ENCODE measurements around the gene CALU. TPM values are rescaled to one million over a fixed set of nuclear protein-coding genes. Genes with fewer than 3 reads are reported as not detected.

The CALU gene
- total RNA-seq, 2 experiments from 2014 or later, result 28.4 to 29.9 TPM

DNA sequence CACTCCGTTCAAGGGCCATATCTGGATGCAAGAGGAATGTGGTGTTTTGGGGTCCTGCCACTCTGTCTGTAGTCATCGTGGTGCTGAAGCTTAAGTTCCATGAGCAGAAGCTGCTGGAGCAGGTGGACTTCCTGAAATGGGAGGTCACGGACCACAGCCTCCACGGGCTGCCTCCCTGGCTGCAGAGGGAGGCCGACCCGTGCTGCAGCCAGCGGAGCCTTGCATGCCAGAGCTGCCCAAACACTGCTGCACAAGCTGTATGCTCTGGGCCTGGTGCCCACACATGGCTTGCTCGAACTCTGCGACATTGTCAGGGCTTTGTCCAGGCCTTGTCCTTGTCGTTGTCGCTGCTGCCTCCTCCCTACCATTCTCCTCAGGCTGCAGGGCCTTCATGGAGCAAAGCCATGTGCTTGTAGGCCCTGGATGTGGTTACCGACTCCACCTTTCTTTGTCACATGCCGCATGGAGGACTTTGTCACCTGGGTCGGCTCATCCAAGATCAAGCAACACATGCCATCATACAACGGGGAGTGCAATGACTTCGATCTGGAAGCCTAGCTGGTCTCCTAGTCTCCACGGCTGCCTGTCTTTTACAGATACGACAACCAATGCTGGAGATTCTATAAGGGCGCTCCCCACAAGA lies 45.7 kb upstream of the CALU start:
- H3K27me3 Mint-ChIP-seq, result peaks cover 48% of the 10 kb centered on the region
- H3K27ac Mint-ChIP-seq, result no peak overlapping the region
- CTCF ChIA-PET, result no interaction called here

GRCh38 chr7:128694738-128695137 lies 44.4 kb upstream of the CALU start:
- H3K4me3 ChIP-seq (ENCODE audit: low read length), result no peak overlapping the region
- H3K4me1 ChIP-seq (ENCODE audit: insufficient read depth, low read length), result peaks cover 7% of the 10 kb centered on the region
- DNase-seq (no peak), ATAC-seq (ENCODE audit: poor library complexity) (no peak)
- Mint-ChIP-seq H3K27me3 (peaks cover 60% of the 10 kb centered on the region), H3K4me1 (ENCODE audit: low read depth) (peaks cover 6% of the 10 kb centered on the region), H3K36me3 (ENCODE audit: low read depth) (no peaks in the 10 kb centered on the region), H3K4me3 (no peak overlapping the region), H3K27ac (no peak overlapping the region), H3K9me3 (no peaks in the 10 kb centered on the region)
- no peak for TF ChIP-seq CTCF (IDR thresholded peaks at IDR 0.05)
- H3K27me3 ChIP-seq (ENCODE audit: control insufficient read depth in 1 of 2, insufficient read depth in 2 of 2, low read length in 2 of 2), result peaks cover 40 to 41% of the 10 kb centered on the region in 2 experiments
- H3K36me3 ChIP-seq (ENCODE audit: insufficient read depth, low read length), result no peaks in the 10 kb centered on the region
- H3K27ac ChIP-seq (ENCODE audit: low read depth in 1 of 2, low read length in 2 of 2), result no peak overlapping the region
- H3K9me3 ChIP-seq (ENCODE audit: control insufficient read depth in 1 of 2, insufficient read depth in 1 of 2, low read length in 2 of 2), result peaks cover 0 to 10% of the 10 kb centered on the region in 2 experiments
- intact Hi-C loops (cut with DNase I, micrococcal nuclease), result no loop called here
- POLR2A ChIA-PET, result no interaction called here
- CTCF ChIA-PET, result no interaction called here

More for the DNA sequence above, 45.7 kb upstream of the CALU start:
- Histone ChIP-seq H3K27ac (ENCODE audit: low read depth in 1 of 2, low read length in 2 of 2) (no peak overlapping the region), H3K4me1 (ENCODE audit: insufficient read depth, low read length) (peaks cover 7% of the 10 kb centered on the region), H3K9me3 (ENCODE audit: control insufficient read depth in 1 of 2, insufficient read depth in 1 of 2, low read length in 2 of 2) (peaks cover 0 to 7% of the 10 kb centered on the region in 2 experiments), H3K4me3 (ENCODE audit: low read length) (no peak overlapping the region), H3K27me3 (ENCODE audit: control insufficient read depth in 1 of 2, insufficient read depth in 2 of 2, low read length in 2 of 2) (peaks cover 30 to 32% of the 10 kb centered on the region in 2 experiments), H3K36me3 (ENCODE audit: insufficient read depth, low read length) (no peaks in the 10 kb centered on the region)
- Mint-ChIP-seq H3K9me3 (no peaks in the 10 kb centered on the region), H3K36me3 (ENCODE audit: low read depth) (no peaks in the 10 kb centered on the region), H3K4me1 (ENCODE audit: low read depth) (peaks cover 6% of the 10 kb centered on the region), H3K4me3 (no peak overlapping the region)
- POLR2A ChIA-PET, result no interaction called here
- intact Hi-C loops (cut with DNase I, micrococcal nuclease), result no loop called here
- TF ChIP-seq CTCF (IDR thresholded peaks at IDR 0.05), result no peak
- no peak for ATAC-seq (ENCODE audit: poor library complexity)
- DNase-seq, result no peak

GRCh38 chr7:128697302-128697905 lies 41.8 kb upstream of the CALU start:
- CTCF ChIA-PET, result no interaction called here
- no peak for TF ChIP-seq CTCF (IDR thresholded peaks at IDR 0.05)
- Mint-ChIP-seq H3K27me3 (peaks cover 67% of the 10 kb centered on the region), H3K9me3 (no peaks in the 10 kb centered on the region), H3K4me1 (ENCODE audit: low read depth) (peaks cover 6% of the 10 kb centered on the region), H3K36me3 (ENCODE audit: low read depth) (no peaks in the 10 kb centered on the region), H3K27ac (no peak overlapping the region), H3K4me3 (peak overlapping the region; percentile 61)
- intact Hi-C loops (cut with DNase I, micrococcal nuclease), result no loop called here
- peak in 13 of 14 experiments; percentile 2 to 71 (median 20) for DNase-seq
- Histone ChIP-seq H3K4me1 (ENCODE audit: insufficient read depth, low read length) (peaks cover 7% of the 10 kb centered on the region), H3K36me3 (ENCODE audit: insufficient read depth, low read length) (no peaks in the 10 kb centered on the region), H3K9me3 (ENCODE audit: control insufficient read depth in 1 of 2, insufficient read depth in 1 of 2, low read length in 2 of 2) (peaks cover 0 to 10% of the 10 kb centered on the region in 2 experiments), H3K27ac (ENCODE audit: low read depth in 1 of 2, low read length in 2 of 2) (no peak overlapping the region), H3K4me3 (ENCODE audit: low read length) (peak overlapping the region; percentile 13), H3K27me3 (ENCODE audit: control insufficient read depth in 1 of 2, insufficient read depth in 2 of 2, low read length in 2 of 2) (peaks cover 40 to 51% of the 10 kb centered on the region in 2 experiments)
- ATAC-seq (ENCODE audit: poor library complexity), result peak; percentile 63
- POLR2A ChIA-PET, result no interaction called here
